Measurements from ENCODE around the gene HDLBP.

- no peak for TF ChIP-seq GLIS3 (CRISPR knock-in tag; IDR thresholded peaks at IDR 0.05)
- TF ChIP-seq SNAI2 (CRISPR knock-in tag; IDR thresholded peaks at IDR 0.05) = no peak
- TF ChIP-seq, protein P1, sequence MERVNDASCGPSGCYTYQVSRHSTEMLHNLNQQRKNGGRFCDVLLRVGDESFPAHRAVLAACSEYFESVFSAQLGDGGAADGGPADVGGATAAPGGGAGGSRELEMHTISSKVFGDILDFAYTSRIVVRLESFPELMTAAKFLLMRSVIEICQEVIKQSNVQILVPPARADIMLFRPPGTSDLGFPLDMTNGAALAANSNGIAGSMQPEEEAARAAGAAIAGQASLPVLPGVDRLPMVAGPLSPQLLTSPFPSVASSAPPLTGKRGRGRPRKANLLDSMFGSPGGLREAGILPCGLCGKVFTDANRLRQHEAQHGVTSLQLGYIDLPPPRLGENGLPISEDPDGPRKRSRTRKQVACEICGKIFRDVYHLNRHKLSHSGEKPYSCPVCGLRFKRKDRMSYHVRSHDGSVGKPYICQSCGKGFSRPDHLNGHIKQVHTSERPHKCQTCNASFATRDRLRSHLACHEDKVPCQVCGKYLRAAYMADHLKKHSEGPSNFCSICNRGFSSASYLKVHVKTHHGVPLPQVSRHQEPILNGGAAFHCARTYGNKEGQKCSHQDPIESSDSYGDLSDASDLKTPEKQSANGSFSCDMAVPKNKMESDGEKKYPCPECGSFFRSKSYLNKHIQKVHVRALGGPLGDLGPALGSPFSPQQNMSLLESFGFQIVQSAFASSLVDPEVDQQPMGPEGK (CRISPR knock-in tag; IDR thresholded peaks at IDR 0.05; ENCODE audit: borderline replicate concordance) = no peak
- TF ChIP-seq OSR1 (CRISPR knock-in tag; IDR thresholded peaks at IDR 0.05) = no peak
- no peak for TF ChIP-seq TCF4 (CRISPR knock-in tag; IDR thresholded peaks at IDR 0.05; ENCODE audit: borderline replicate concordance)
- no peak for TF ChIP-seq ZC3H10 (CRISPR knock-in tag; IDR thresholded peaks at IDR 0.05)
- no peak for TF ChIP-seq ZFP30 (CRISPR knock-in tag; IDR thresholded peaks at IDR 0.05)
Observed at GRCh38 chr2:241219856-241220356, 95.6 kb downstream of the HDLBP start.
